IgD-negative memory B cell (primary cell): ENCODE measurements around the gene CLEC4M. TPM values are rescaled to one million over a fixed set of nuclear protein-coding genes. Genes with fewer than 3 reads are reported as not detected.
"Not testable (repeated sequence)": the region's sequence is repeated elsewhere in the genome, so short reads cannot be mapped to it uniquely, and the experiment has no call there.

ENCODE experiments used
- H3K27ac Mint-ChIP-seq, 3 donors: one replicate each; pipeline ENCODE4 v1.8.0; 2020 to 2022; ENCODE audit warnings: mild to moderate bottlenecking in 3 of 3, mixed read lengths in 3 of 3, moderate library complexity in 1 of 3
- H3K27me3 Mint-ChIP-seq: one replicate; pipeline ENCODE4 v1.8.0; 2021; ENCODE audit warnings: mixed read lengths
- H3K36me3 Mint-ChIP-seq: one replicate; pipeline ENCODE4 v1.8.0; 2020; ENCODE audit warnings: mild to moderate bottlenecking, mixed read lengths
- H3K4me1 Mint-ChIP-seq, 3 donors: one replicate each; pipeline ENCODE4 v1.8.0; 2020 to 2022; ENCODE audit warnings: mixed read lengths in 3 of 3, mild to moderate bottlenecking in 1 of 3
- H3K4me3 Mint-ChIP-seq, 4 donors: one replicate each; pipeline ENCODE4 v1.8.0; 2020 to 2022; ENCODE audit warnings: mild to moderate bottlenecking in 4 of 4, mixed read lengths in 4 of 4, moderate library complexity in 3 of 4
- H3K9me3 Mint-ChIP-seq, 3 donors: one replicate each; pipeline ENCODE4 v1.8.0; 2020 to 2021; ENCODE audit warnings: mixed read lengths in 3 of 3, mild to moderate bottlenecking in 1 of 3
- polyA plus RNA-seq: library from polyadenylated mRNA; unstranded; fragments of 300-500 nt; fragmentation: Illumina TruSeq; gene quantifications from one replicate; pipeline ENCODE4 v1.2.3, GENCODE V29; 2021

The CLEC4M gene
- polyA plus RNA-seq, 1 donor from 2014 or later: not detected

DNA sequence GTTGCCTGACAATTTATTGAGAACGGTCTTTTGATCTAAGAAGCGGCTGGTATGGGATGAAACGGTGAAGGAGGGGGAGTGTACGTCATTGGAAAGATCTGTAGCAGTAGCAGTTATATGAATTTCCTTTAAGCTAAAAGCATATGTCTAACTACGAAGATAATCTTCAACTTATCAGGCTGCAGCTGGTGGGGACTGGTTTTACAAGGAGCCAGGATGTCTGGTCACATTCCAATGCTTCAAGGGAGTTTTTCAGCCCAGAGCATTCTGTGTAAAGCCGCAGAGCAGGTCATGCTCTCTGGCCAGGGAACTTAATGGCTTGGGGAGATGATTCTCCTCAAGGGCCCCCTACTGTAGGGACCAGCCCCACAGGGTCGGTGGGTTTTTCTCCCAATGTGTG is 29.2 kb downstream of the CLEC4M start:
- Mint-ChIP-seq H3K4me1 (peaks cover 3 to 5% (median 5%) of the 10 kb centered on the region in 3 donors), H3K4me3 (peak overlapping the region in 1 of 4 donors; percentile 57), H3K36me3 (peaks cover 3% of the 10 kb centered on the region), H3K27ac (peak overlapping the region in 1 of 3 donors; percentile 68), H3K27me3 (peaks cover 12% of the 10 kb centered on the region), H3K9me3 (peaks cover 0 to 3% (median 3%) of the 10 kb centered on the region in 3 donors)

DNA sequence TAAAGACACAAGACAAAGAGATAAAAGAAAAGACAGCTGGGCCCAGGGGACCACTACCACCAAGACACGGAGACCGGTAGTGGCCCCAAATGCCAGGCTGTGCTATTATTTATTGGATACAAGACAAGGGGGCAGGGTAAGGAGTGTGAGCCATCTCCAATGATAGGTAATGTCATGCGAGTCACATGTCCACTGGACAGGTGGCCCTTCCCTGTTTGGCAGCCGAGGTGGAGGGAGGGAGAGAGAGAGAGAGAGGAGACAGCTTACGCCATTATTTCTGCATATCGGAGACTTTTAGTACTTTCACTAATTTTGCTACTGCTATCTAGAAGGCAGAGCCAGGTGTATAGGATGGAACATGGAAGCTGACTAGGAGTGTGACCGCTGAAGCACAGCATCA is 29.7 kb downstream of the CLEC4M start:
- Mint-ChIP-seq H3K4me3 (peak overlapping the region in 1 of 4 donors; percentile 77), H3K27ac (peak overlapping the region in 1 of 3 donors; percentile 68)
- not testable (repeated sequence) for H3K36me3 Mint-ChIP-seq, H3K4me1 Mint-ChIP-seq, H3K27me3 Mint-ChIP-seq, H3K9me3 Mint-ChIP-seq

DNA sequence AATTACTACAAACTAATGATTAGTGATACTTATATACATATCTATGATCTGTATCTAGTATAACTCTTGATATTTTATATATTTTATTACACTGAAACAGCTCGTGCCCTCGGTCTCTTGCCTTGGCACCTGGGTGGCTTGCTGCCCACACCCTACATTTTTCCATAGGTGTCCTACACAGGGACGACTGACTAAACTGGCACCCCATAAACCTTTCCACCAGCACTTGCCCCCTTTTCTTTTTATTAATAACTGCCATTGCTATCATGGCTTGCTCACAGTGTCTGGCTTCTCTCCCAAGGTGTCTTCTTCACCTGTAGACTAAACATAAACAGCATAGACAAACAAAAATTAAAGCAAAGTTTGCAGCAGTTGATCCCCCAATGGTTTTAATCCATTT is 30.4 kb downstream of the CLEC4M start:
- Mint-ChIP-seq H3K9me3 (peaks cover 0 to 3% (median 3%) of the 10 kb centered on the region in 3 donors), H3K4me3 (no peak overlapping the region), H3K27ac (peak overlapping the region in 1 of 3 donors; percentile 34), H3K4me1 (peaks cover 3 to 7% (median 5%) of the 10 kb centered on the region in 3 donors), H3K27me3 (peaks cover 6% of the 10 kb centered on the region), H3K36me3 (peaks cover 3% of the 10 kb centered on the region)

DNA sequence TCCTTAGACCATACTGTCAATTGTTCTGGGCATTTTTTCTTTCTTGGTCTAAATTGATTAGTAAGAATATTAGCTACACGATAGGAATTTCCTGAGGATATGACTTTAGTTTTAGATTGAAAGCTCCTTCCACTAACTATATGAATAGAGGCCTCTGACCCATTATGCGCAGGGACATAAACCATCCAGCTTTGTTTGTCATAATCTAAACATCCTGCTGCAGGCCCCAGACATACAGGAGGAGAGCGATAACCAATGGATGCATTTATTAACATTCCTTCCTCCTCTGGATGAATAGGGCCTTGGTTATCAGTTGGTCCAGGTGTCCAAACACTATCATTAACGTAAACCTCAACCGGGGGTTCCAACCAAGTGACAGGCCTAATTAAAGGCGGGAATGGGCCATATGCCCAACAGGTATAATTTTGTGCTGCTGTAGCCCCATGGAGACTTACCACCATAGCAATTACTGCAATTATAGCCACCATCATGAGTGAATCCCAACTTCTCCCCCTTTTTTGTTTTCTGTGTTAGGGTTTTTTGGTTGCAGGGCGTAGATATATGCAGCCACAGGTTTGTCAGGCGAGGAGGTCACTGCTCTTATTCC is 32.6 kb downstream of the CLEC4M start:
- H3K9me3 Mint-ChIP-seq: peaks cover 0 to 3% (median 3%) of the 10 kb centered on the region in 3 donors
- peaks cover 3% of the 10 kb centered on the region for H3K36me3 Mint-ChIP-seq
- peak overlapping the region in 1 of 4 donors; percentile 48 for H3K4me3 Mint-ChIP-seq
- peaks cover 10% of the 10 kb centered on the region for H3K27me3 Mint-ChIP-seq
- H3K4me1 Mint-ChIP-seq: peaks cover 0 to 20% (median 8%) of the 10 kb centered on the region in 3 donors
- H3K27ac Mint-ChIP-seq: no peak overlapping the region

DNA sequence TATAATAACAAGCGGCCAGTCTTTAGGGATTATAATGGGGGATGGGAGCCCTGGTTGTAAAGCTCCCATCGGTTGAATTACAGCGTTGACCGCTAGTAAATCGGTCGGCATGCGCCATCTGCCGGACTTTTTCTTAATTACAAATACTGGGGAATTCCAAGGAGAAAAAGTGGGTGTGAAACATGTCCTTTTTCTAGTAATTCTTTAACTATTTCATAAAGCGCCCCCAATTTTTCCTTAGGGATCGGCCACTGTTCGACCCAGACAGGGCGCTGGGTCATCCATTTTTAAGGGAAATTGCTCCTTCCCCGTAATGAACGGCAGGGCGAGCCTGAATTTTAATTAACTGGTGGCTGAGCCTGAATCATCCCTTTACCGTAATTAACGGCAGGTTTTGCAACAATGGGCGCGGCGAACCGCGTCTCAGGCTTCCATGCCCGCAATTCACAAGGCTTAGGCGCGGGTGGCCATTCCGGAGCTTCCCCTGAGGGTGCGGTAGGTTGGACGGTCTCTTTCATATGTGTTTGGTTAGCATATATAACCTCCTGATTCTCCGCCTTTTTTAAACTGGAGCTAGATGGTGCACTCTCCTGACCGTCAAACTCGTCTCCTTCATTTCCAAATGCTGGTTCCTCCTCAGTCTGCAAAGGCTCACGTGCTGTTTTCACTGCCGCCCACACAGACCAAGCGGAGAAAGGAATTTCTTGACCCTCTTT is 36.8 kb downstream of the CLEC4M start:
- H3K4me3 Mint-ChIP-seq: peak overlapping the region in 2 of 4 donors; percentile 50 to 70
- H3K27ac Mint-ChIP-seq: peak overlapping the region in 2 of 3 donors; percentile 35 to 62
- H3K27me3 Mint-ChIP-seq: peaks cover 15% of the 10 kb centered on the region
- no peaks in the 10 kb centered on the region for H3K36me3 Mint-ChIP-seq
- peaks cover 3 to 17% (median 7%) of the 10 kb centered on the region in 3 donors for H3K4me1 Mint-ChIP-seq
- peaks cover 0 to 4% (median 4%) of the 10 kb centered on the region in 3 donors for H3K9me3 Mint-ChIP-seq

DNA sequence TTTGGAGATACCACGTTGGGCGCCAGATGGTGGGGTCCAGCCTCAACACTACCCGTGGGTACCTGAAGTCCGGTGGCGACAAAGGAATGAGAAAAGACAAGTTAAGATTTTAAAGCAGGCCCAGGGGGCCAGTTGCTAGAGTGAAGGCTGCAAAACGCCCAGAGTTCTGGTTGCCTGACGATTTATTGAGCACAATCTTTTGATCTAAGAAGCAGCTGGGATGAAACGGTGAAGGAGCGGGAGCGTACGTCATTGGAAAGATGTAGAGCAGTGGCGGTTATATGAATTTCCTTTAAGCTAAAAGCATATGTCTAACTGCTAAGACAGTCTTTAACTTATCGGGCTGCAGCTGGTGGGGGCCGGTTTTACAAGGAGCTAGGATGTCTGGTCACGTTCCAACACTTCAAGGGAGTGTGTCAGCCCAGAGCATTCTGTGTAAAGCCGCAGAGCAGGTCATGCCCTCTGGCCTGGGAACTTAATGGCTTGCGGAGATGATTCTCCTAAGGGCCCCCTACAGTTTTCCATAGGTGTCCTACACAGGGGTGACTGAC is 38.1 kb downstream of the CLEC4M start:
- H3K27ac Mint-ChIP-seq: peak overlapping the region in 2 of 3 donors; percentile 4 to 35
- peaks cover 0 to 4% (median 4%) of the 10 kb centered on the region in 3 donors for H3K9me3 Mint-ChIP-seq
- no peak overlapping the region for H3K4me3 Mint-ChIP-seq
- H3K4me1 Mint-ChIP-seq: peaks cover 5 to 17% (median 9%) of the 10 kb centered on the region in 3 donors
- H3K36me3 Mint-ChIP-seq: no peaks in the 10 kb centered on the region
- H3K27me3 Mint-ChIP-seq: peaks cover 19% of the 10 kb centered on the region

DNA sequence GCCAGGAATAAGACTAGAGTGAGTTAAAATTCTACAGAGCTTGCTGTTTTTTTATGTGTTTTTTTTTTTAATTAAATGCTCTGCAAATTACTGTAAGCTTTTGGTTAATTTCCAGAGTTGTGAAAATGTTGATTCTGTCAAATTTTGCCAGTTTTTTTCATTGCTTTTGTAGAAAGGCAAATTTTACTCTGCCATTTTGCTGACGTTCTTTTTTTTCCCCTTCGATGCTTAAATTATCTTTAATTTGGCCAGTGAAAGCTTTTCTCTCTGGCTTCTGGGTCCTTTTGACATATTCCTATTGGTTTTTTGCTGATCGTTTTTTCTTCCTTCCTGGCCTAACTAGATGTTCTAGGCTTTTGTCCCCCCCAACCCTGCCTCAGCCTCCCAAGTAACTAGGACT is 43.2 kb downstream of the CLEC4M start:
- H3K4me1 Mint-ChIP-seq: peaks cover 5 to 9% (median 8%) of the 10 kb centered on the region in 3 donors
- no peak overlapping the region for H3K27ac Mint-ChIP-seq
- H3K36me3 Mint-ChIP-seq: no peaks in the 10 kb centered on the region
- H3K4me3 Mint-ChIP-seq: no peak overlapping the region
- H3K9me3 Mint-ChIP-seq: peaks cover 4 to 7% (median 5%) of the 10 kb centered on the region in 3 donors
- peaks cover 9% of the 10 kb centered on the region for H3K27me3 Mint-ChIP-seq

DNA sequence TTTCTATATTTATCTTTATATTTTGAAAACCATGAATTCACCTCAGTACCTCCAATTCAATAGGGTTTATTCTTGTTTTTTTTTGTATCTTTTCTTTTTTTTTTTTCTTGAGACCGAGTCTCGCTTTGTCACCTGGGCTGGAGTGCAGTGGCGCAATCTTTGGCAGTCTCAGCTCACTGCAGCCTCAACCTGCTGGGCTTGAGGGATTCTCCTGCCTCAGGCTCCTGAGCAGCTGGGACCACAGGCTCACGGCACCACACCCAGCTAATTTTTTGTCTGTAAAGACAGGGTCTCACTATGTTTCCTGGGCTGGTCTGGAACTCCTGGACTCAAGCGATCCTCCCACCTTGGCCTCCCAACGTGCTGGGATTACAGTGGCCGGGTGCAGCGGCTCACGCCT is 43.8 kb downstream of the CLEC4M start:
- Mint-ChIP-seq H3K4me1 (peaks cover 5 to 9% (median 8%) of the 10 kb centered on the region in 3 donors), H3K27me3 (peaks cover 9% of the 10 kb centered on the region), H3K27ac (peak overlapping the region in 1 of 3 donors; percentile 28), H3K9me3 (peaks cover 5 to 11% (median 7%) of the 10 kb centered on the region in 3 donors), H3K4me3 (peak overlapping the region in 1 of 4 donors; percentile 6), H3K36me3 (no peaks in the 10 kb centered on the region)

DNA sequence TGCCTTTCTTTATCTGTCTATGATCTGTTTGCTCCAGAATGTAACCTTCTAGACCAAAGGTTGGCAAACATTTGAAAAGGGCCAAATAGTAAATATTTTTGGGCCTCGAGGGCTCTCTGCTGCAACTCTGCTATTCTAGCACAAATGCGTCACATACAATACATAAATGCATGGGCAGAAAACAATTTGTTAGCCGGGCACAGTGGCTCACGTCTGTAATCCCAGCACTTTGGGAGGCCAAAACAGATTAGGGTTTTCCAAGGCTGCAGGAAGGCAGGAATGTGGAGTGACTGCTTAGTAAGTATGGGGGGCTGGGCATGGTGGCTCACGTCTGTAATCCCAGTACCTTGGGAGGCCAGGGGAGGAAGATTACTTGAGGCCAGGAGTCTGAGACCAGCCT is 45.1 kb downstream of the CLEC4M start:
- H3K9me3 Mint-ChIP-seq: peaks cover 5 to 13% (median 11%) of the 10 kb centered on the region in 3 donors
- peaks cover 4% of the 10 kb centered on the region for H3K27me3 Mint-ChIP-seq
- H3K36me3 Mint-ChIP-seq: no peaks in the 10 kb centered on the region
- H3K27ac Mint-ChIP-seq: peak overlapping the region in 1 of 3 donors; percentile 28
- H3K4me3 Mint-ChIP-seq: no peak overlapping the region
- peaks cover 5 to 9% (median 7%) of the 10 kb centered on the region in 3 donors for H3K4me1 Mint-ChIP-seq

DNA sequence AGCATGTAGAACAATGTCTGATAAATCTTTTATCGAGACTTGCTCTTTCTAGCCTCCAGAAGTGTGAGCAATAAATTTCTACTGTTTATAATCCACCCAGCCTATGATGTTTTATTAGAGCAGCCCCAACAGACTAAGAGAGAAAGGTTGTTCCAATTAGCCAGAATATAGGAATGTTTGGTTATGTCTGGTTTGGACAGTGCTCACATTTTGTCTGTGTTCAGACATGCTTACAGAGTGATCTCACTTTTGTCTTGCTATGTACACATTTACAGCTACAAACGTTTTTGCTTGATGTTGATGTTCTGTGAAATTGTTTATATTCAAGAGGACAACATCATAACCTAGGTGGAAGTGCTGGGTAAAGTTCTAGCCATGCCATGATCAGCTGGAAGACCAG is 48.9 kb downstream of the CLEC4M start:
- Mint-ChIP-seq H3K27ac (peak overlapping the region in 1 of 3 donors; percentile 69), H3K27me3 (no peaks in the 10 kb centered on the region), H3K4me3 (no peak overlapping the region), H3K4me1 (peaks cover 19 to 27% (median 23%) of the 10 kb centered on the region in 3 donors), H3K36me3 (peaks cover 5% of the 10 kb centered on the region), H3K9me3 (peaks cover 5 to 13% (median 11%) of the 10 kb centered on the region in 3 donors)

DNA sequence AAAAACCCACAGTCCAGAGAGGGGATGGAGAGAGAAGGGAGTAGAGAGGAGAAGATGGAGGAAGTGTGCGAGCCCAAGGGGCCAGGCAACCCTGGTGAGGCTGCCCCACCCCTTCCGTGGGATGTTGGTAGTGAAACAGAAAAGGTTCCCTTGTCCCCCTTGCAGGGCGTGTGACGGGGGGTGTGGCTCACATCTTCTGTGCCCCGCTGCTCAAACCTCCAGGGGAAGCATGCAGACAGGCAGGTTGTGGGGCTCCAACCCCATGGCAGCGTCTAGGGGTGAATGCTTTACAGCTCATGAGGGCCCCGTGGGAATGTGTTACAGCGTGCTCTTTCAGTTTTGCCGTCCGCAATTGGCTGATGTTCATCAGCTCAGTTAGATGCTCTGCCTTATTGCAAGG is 52.3 kb downstream of the CLEC4M start:
- peak overlapping the region; percentile 49 to 87 (median 67) for H3K4me3 Mint-ChIP-seq
- H3K27ac Mint-ChIP-seq: peak overlapping the region; percentile 23 to 69 (median 36)
- peaks cover 10% of the 10 kb centered on the region for H3K27me3 Mint-ChIP-seq
- H3K4me1 Mint-ChIP-seq: peaks cover 14 to 27% (median 24%) of the 10 kb centered on the region in 3 donors
- H3K9me3 Mint-ChIP-seq: peaks cover 0 to 10% (median 7%) of the 10 kb centered on the region in 3 donors
- H3K36me3 Mint-ChIP-seq: peaks cover 5% of the 10 kb centered on the region

DNA sequence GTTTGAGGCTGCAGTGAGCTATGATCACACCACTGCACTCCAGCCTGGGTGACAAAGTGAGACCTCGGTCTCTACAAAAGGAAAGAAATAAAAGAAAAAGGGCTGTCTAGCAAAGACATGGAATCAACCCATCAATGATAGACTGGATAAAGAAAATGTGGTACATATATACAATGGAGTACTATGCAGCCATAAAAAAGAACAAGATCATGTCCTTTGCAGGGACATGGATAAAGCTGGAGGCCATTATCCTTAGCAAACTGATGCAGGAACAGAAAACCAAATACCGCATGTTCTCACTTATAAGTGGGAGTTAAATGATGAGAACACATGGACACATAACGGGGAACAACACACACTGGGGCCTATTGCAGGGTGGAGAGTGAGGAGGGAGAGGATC is 53.0 kb downstream of the CLEC4M start:
- Mint-ChIP-seq H3K4me3 (peak overlapping the region in 2 of 4 donors; percentile 51 to 81), H3K4me1 (peaks cover 14 to 27% (median 24%) of the 10 kb centered on the region in 3 donors), H3K27me3 (peaks cover 17% of the 10 kb centered on the region), H3K27ac (peak overlapping the region in 2 of 3 donors; percentile 36 to 63)
- H3K9me3 Mint-ChIP-seq, H3K36me3 Mint-ChIP-seq: not testable (repeated sequence)

DNA sequence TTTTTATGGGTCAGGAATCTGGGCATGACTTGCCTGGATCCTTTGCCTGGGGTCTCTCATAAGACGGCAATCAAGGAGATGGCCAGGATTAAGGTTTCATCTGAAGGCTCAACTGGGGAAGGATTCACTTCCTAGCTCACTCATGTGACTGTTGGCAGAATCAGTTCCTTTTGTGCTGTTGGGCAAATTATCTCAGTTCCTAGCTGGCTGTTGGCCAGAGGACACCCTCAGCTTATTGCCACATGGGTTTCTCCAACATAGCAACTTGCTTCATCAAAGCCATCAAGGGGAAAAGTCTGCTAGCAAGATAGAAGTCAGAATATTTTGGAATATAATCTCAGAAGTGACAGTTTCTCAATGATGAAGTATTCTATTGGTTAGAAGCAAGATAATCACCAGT is 54.8 kb downstream of the CLEC4M start:
- peaks cover 5% of the 10 kb centered on the region for H3K36me3 Mint-ChIP-seq
- H3K9me3 Mint-ChIP-seq: no peaks in the 10 kb centered on the region
- no peak overlapping the region for H3K4me3 Mint-ChIP-seq
- H3K27ac Mint-ChIP-seq: peak overlapping the region in 1 of 3 donors; percentile 50
- H3K4me1 Mint-ChIP-seq: peaks cover 14 to 27% (median 24%) of the 10 kb centered on the region in 3 donors
- peaks cover 20% of the 10 kb centered on the region for H3K27me3 Mint-ChIP-seq

DNA sequence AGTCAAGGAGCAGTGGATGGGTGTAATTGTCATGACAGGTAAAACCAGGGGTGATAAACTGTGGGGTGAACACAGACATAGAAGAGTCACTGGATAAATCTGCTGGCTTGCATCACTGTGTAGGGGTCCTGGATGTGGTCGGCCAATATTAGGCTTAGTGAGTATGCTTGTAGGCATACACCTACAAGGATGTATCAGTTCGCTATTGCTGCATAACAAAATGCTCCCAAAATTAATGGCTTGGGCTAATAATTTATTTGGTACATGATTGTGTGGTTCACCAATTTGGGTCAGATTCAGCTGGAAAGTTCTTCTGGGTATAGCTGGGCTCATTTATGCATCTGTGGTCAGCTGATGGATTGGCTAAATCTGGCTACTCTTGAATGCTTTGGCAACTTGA is 55.8 kb downstream of the CLEC4M start:
- Mint-ChIP-seq H3K4me3 (no peak overlapping the region), H3K4me1 (peaks cover 16 to 27% (median 24%) of the 10 kb centered on the region in 3 donors), H3K27me3 (peaks cover 20% of the 10 kb centered on the region), H3K36me3 (peaks cover 3% of the 10 kb centered on the region), H3K9me3 (no peaks in the 10 kb centered on the region), H3K27ac (peak overlapping the region in 2 of 3 donors; percentile 14 to 18)
